ENCODE measurements around the gene REV3L.

REV3L gene

DNA sequence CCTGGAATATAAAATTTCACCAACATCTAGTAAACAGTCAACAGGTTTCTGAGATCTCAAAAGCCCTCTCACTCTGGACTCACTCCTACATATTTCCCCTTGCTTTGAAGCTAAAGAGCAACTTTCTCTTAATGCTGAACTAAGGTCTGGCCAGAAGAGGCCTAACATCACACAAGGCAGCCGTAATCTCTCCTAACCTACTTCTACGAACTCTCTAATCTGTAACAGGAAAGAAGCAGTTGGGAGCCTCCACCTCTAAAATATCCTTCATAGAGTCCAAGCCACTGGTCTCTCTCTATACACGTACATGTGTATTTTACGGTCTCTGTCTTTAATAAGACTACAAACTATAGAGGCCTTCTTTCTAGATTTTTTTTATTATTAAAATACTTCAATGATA lies 72.0 kb downstream of the REV3L start:
- H3K4me3 ChIP-seq (IDR thresholded peaks at IDR 0.05; ENCODE audit: insufficient read depth, low read depth, low read length) = no peak overlapping the region
- H4K20me1 ChIP-seq (ENCODE audit: insufficient read depth) = no peaks in the 10 kb centered on the region
- H2AFZ ChIP-seq (ENCODE audit: low read depth) = no peak overlapping the region
- H3K4me1 ChIP-seq (ENCODE audit: low read depth, poor library complexity, severe bottlenecking) = peaks cover 5% of the 10 kb centered on the region
- H3K79me2 ChIP-seq (ENCODE audit: insufficient read depth, low read depth) = no peaks in the 10 kb centered on the region
- no peak overlapping the region for H3K9ac ChIP-seq
- H3K36me3 ChIP-seq (ENCODE audit: insufficient read depth) = no peaks in the 10 kb centered on the region
- H3K4me2 ChIP-seq = no peak overlapping the region
- TF ChIP-seq, protein P1, sequence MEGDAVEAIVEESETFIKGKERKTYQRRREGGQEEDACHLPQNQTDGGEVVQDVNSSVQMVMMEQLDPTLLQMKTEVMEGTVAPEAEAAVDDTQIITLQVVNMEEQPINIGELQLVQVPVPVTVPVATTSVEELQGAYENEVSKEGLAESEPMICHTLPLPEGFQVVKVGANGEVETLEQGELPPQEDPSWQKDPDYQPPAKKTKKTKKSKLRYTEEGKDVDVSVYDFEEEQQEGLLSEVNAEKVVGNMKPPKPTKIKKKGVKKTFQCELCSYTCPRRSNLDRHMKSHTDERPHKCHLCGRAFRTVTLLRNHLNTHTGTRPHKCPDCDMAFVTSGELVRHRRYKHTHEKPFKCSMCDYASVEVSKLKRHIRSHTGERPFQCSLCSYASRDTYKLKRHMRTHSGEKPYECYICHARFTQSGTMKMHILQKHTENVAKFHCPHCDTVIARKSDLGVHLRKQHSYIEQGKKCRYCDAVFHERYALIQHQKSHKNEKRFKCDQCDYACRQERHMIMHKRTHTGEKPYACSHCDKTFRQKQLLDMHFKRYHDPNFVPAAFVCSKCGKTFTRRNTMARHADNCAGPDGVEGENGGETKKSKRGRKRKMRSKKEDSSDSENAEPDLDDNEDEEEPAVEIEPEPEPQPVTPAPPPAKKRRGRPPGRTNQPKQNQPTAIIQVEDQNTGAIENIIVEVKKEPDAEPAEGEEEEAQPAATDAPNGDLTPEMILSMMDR (conservative IDR thresholded peaks at IDR 0.05; ENCODE audit: low read depth, low read length) = no peak
- H3K27me3 ChIP-seq (ENCODE audit: insufficient read depth, low read depth) = no peaks in the 10 kb centered on the region
- H3K27ac ChIP-seq = no peak overlapping the region

DNA sequence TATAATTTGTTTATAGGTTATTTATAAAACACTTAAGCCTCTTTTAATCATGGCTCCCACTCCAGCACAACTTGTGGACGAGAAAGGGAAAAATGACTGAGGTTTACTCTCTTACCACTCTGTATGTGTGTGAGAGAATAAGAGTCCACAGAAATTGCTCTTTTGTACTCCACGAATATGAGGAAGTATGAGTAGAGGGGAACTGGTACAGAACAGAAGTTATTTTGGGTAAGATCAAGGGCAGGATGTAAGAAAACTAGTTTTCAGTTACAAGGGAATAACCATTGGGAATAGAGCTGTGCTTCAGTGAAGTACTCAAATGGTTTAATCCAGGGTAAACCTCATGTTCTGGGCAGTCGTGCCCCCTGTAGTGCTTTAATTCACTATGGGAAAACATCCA lies 72.6 kb downstream of the REV3L start:
- H3K9ac ChIP-seq = no peak overlapping the region
- H3K4me2 ChIP-seq = no peak overlapping the region
- TF ChIP-seq, protein P1 (conservative IDR thresholded peaks at IDR 0.05; ENCODE audit: low read depth, low read length) = no peak
- no peaks in the 10 kb centered on the region for H3K79me2 ChIP-seq (ENCODE audit: insufficient read depth, low read depth)
- H3K4me3 ChIP-seq (IDR thresholded peaks at IDR 0.05; ENCODE audit: insufficient read depth, low read depth, low read length) = no peak overlapping the region
- no peak overlapping the region for H3K27ac ChIP-seq
- no peaks in the 10 kb centered on the region for H4K20me1 ChIP-seq (ENCODE audit: insufficient read depth)
- no peak overlapping the region for H2AFZ ChIP-seq (ENCODE audit: low read depth)
- H3K36me3 ChIP-seq (ENCODE audit: insufficient read depth) = no peaks in the 10 kb centered on the region
- H3K4me1 ChIP-seq (ENCODE audit: low read depth, poor library complexity, severe bottlenecking) = peaks cover 8% of the 10 kb centered on the region
- no peaks in the 10 kb centered on the region for H3K27me3 ChIP-seq (ENCODE audit: insufficient read depth, low read depth)

DNA sequence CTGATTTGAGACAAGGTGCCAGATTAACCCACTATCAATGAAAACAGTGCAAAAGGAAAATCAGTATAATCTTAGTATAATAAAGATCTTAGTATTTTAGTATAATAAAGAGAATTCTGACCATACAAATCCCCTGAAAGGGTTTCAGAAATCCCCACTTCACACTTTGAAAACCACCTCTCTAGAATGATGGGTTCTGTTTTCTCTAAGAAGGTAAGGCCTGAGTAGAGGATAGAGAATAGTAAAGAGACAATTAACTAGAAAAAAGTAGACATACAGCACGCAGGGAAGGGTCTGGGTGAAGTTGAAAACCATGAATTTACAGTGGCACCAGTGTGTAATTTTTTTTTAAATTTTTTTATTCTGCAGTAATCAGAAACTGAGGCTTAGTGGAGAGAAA lies 73.6 kb downstream of the REV3L start:
- Histone ChIP-seq H3K4me3 (IDR thresholded peaks at IDR 0.05; ENCODE audit: insufficient read depth, low read depth, low read length) (no peak overlapping the region), H2AFZ (ENCODE audit: low read depth) (no peak overlapping the region), H4K20me1 (ENCODE audit: insufficient read depth) (no peaks in the 10 kb centered on the region), H3K79me2 (ENCODE audit: insufficient read depth, low read depth) (no peaks in the 10 kb centered on the region), H3K4me2 (no peak overlapping the region), H3K27me3 (ENCODE audit: insufficient read depth, low read depth) (no peaks in the 10 kb centered on the region), H3K27ac (no peak overlapping the region), H3K36me3 (ENCODE audit: insufficient read depth) (no peaks in the 10 kb centered on the region), H3K9ac (no peak overlapping the region), H3K4me1 (ENCODE audit: low read depth, poor library complexity, severe bottlenecking) (peaks cover 8% of the 10 kb centered on the region)
- TF ChIP-seq, protein P1 (conservative IDR thresholded peaks at IDR 0.05; ENCODE audit: low read depth, low read length) = no peak

DNA sequence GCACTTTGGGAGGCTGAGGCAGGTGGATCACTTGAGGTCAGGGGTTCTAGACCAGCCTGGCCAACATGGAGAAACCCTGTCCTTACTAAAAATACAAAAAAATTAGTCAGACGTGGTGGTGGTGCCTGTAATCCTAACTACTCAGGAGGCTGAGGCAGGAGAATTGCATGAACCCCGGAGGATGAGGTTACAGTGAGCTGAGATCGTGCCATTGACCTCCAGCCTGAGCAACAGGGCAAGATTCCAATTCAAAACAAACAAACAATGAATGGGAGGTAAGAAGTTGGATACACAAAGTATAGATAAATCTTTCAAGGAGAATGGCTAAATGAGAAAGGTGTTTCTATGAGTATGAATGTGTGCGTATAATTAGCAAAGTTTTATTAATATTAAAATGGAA lies 75.3 kb downstream of the REV3L start:
- H3K9ac ChIP-seq = no peak overlapping the region
- H3K27ac ChIP-seq = no peak overlapping the region
- H3K36me3 ChIP-seq (ENCODE audit: insufficient read depth) = no peaks in the 10 kb centered on the region
- H3K4me3 ChIP-seq (IDR thresholded peaks at IDR 0.05; ENCODE audit: insufficient read depth, low read depth, low read length) = no peak overlapping the region
- H3K4me1 ChIP-seq (ENCODE audit: low read depth, poor library complexity, severe bottlenecking) = peaks cover 8% of the 10 kb centered on the region
- no peaks in the 10 kb centered on the region for H4K20me1 ChIP-seq (ENCODE audit: insufficient read depth)
- no peaks in the 10 kb centered on the region for H3K27me3 ChIP-seq (ENCODE audit: insufficient read depth, low read depth)
- H3K4me2 ChIP-seq = no peak overlapping the region
- TF ChIP-seq, protein P1 (conservative IDR thresholded peaks at IDR 0.05; ENCODE audit: low read depth, low read length) = no peak
- no peak overlapping the region for H2AFZ ChIP-seq (ENCODE audit: low read depth)
- H3K79me2 ChIP-seq (ENCODE audit: insufficient read depth, low read depth) = no peaks in the 10 kb centered on the region

Data from KMS-11 (cell line).